ENCODE results near the gene PSMG4. TPM values are rescaled to one million over a fixed set of nuclear protein-coding genes. Genes with fewer than 3 reads are reported as not detected.

PSMG4 gene
- total RNA-seq, 1 experiment from 2014 or later: 29.3 TPM

- H2BK120ac ChIP-seq (ENCODE audit: low read depth, low read length, poor library complexity, severe bottlenecking): no peak overlapping the region
- no peaks in the 10 kb centered on the region for H3K23me2 ChIP-seq (ENCODE audit: insufficient read length, low read depth, low read length, poor library complexity, severe bottlenecking)
- Mint-ChIP-seq H3K36me3 (ENCODE audit: insufficient read depth in 1 of 3, low read depth in 3 of 3) (peaks cover 44 to 80% (median 73%) of the 10 kb centered on the region in 3 experiments), H3K27me3 (ENCODE audit: low read depth) (no peaks in the 10 kb centered on the region), H3K4me1 (peaks cover under 1 to 3% of the 10 kb centered on the region in 2 experiments; a peak in 2 of 4 replicates), H3K4me3 (no peak overlapping the region), H3K9me3 (no peaks in the 10 kb centered on the region), H3K27ac (peak overlapping the region in 1 of 3 experiments; percentile 52; a peak in 3 of 7 replicates)
- H3K9me3 ChIP-seq (ENCODE audit: control insufficient read depth, low read depth, low read length): no peaks in the 10 kb centered on the region
- no peaks in the 10 kb centered on the region for H3K27me3 ChIP-seq (ENCODE audit: insufficient read depth, low read length)
- no peak overlapping the region for H4K5ac ChIP-seq (ENCODE audit: insufficient read length, low read depth, low read length)
- WGBS (ENCODE audit: extremely low coverage, insufficient read length, low lambda C conversion rate): no CpG with 5 or more reads among the region's 11 CpGs
- no peak overlapping the region for H2BK12ac ChIP-seq (ENCODE audit: insufficient read length, low read depth, low read length)
- H3K56ac ChIP-seq (ENCODE audit: insufficient read length, low read depth, low read length): no peak overlapping the region
- no peak overlapping the region for H2BK15ac ChIP-seq (ENCODE audit: low read depth, low read length)
- DNase-seq: no peak
- peaks cover 2% of the 10 kb centered on the region; the same call in 1 of the 2 replicates for H3K79me2 ChIP-seq (ENCODE audit: insufficient read depth, low read length)
- H3K4me2 ChIP-seq (ENCODE audit: insufficient read depth, insufficient read length, low read length): no peak overlapping the region
- TF ChIP-seq CTCF (conservative IDR thresholded peaks at IDR 0.05): no peak
- H2AK5ac ChIP-seq (ENCODE audit: insufficient read length, low read length): no peak overlapping the region
- no peak overlapping the region for H4K91ac ChIP-seq (ENCODE audit: insufficient read length, low read depth, low read length)
- H3K79me1 ChIP-seq (ENCODE audit: insufficient read depth, low read depth, low read length, poor library complexity, severe bottlenecking): no peaks in the 10 kb centered on the region
- no peak overlapping the region for H3K14ac ChIP-seq (ENCODE audit: insufficient read depth, low read length)
- H2BK20ac ChIP-seq (ENCODE audit: low read depth, low read length, poor library complexity, severe bottlenecking): no peak overlapping the region
- H2AFZ ChIP-seq (ENCODE audit: low read length): no peak overlapping the region
- H3K18ac ChIP-seq (ENCODE audit: insufficient read length, low read depth, low read length): no peak overlapping the region
- H4K20me1 ChIP-seq (ENCODE audit: control insufficient read depth, insufficient read depth, insufficient read length): no peaks in the 10 kb centered on the region
- no peak overlapping the region for H3K4ac ChIP-seq (ENCODE audit: low read depth, low read length)
- H3K4me1 ChIP-seq (ENCODE audit: insufficient read depth, low read length): no peaks in the 10 kb centered on the region
- H3K9ac ChIP-seq (ENCODE audit: extremely low read depth, insufficient read length, low read length): no peak overlapping the region
- no peak overlapping the region for H2BK5ac ChIP-seq (ENCODE audit: insufficient read length, low read length)
- no peak overlapping the region for H3T11ph ChIP-seq (ENCODE audit: low read length)
- no peak overlapping the region for H4K8ac ChIP-seq (replicated peaks; ENCODE audit: insufficient read length, low read depth, low read length)
- H3K23ac ChIP-seq (ENCODE audit: insufficient read length, low read depth, low read length): no peak overlapping the region
- no peak overlapping the region for H3K27ac ChIP-seq (ENCODE audit: insufficient read length, low read depth, low read length)
Observed at GRCh38 chr6:3268680-3269079, 9.9 kb downstream of the PSMG4 start.
